ENCODE measurements around the gene ERVW-1. TPM values are rescaled to one million over a fixed set of nuclear protein-coding genes. Genes with fewer than 3 reads are reported as not detected.

Gene ERVW-1
- total and polyA plus RNA-seq, 2 of the 13 experiments (the other 11 are each of a cell fraction or from before 2014, with no cell fraction given): not detected

DNA sequence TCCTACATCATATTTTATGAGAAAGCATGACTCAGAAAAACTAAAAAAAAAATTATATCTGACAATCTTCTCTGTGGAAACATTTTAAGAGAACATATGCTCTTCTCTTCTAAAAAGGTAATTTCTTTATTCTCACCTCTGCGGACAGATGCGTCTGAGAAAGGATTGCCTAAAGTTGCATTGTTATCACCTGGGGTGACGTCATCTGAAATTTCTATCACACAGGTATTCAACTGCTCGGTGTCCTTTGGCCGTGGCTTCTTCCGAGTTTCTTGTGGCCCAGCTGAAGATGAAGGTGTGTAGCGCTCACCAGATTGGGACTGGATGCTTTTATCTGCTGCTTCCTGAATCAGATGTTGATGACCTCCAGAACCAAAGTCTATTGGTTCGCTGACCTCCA lies 44.7 kb downstream of the ERVW-1 start:
- no peak overlapping the region for H3K4me2 ChIP-seq (ENCODE audit: low read depth, low read length)
- no peaks in the 10 kb centered on the region for H3K36me3 ChIP-seq (replicated peaks in 1 of 2; ENCODE audit: control insufficient read depth in 1 of 2, insufficient read depth in 2 of 2, low read length in 2 of 2)
- in situ Hi-C loops (cut with HindIII; ENCODE audit: extremely low pct_ligation_motif_present, low pct_unique_long_range_greater_than_20kb): loop anchor here (25.0 kb wide), 1 partner anchor 629 kb away; no protein-coding TSS in a partner anchor
- no peaks in the 10 kb centered on the region for H4K20me1 ChIP-seq (ENCODE audit: insufficient read depth, low read length)
- DNase-seq (ENCODE audit: low spot score): no peak
- no peak overlapping the region for H2AFZ ChIP-seq (ENCODE audit: low read length)
- no peaks in the 10 kb centered on the region for H3K9me3 ChIP-seq (ENCODE audit: low read length)
- no peak overlapping the region for H3K9ac ChIP-seq (ENCODE audit: insufficient read depth, low read depth, low read length)
- ChIA-PET CTCF (ENCODE audit: low intra/inter-chr PET ratio, low total read pairs) (no interaction called here), POLR2A (no interaction called here)
- intact Hi-C loops (cut with micrococcal nuclease; ENCODE audit: unreplicated experiment): no loop called here
- no peak for ATAC-seq
- 73% methylated on average over 8 of the region's 8 CpGs for WGBS (ENCODE audit: low lambda C conversion rate)
- no peaks in the 10 kb centered on the region for H3K4me1 ChIP-seq (ENCODE audit: insufficient read depth, low read length)
- no TSS peak for BruUV-seq (replicated peaks)
- H3K27ac ChIP-seq (ENCODE audit: extremely low read length, insufficient read depth, low read length): no peak overlapping the region
- TF ChIP-seq ATF7 (IDR thresholded peaks at IDR 0.05): peak; percentile 89
- no peak for TF ChIP-seq ATF7 (CRISPR knock-in tag; IDR thresholded peaks at IDR 0.05)
- no peak for TF ChIP-seq SMC3 (IDR thresholded peaks at IDR 0.05; ENCODE audit: low read length)
- peak; percentile 80 for TF ChIP-seq CREB1 (IDR thresholded peaks at IDR 0.05)
- TF ChIP-seq CREB1 (CRISPR knock-in tag; IDR thresholded peaks at IDR 0.05): no peak
- H3K79me2 ChIP-seq (ENCODE audit: insufficient read depth, low read length): no peaks in the 10 kb centered on the region
- FAIRE-seq: no peak
- no peak overlapping the region for H3K4me3 ChIP-seq (replicated peaks in 1 of 3; ENCODE audit: insufficient read depth in 1 of 3, low read depth in 2 of 3, low read length in 3 of 3)
- H3K27me3 ChIP-seq (ENCODE audit: control insufficient read depth in 1 of 2, insufficient read depth in 2 of 2, low read length in 2 of 2): 0 out of 5 replicates have a peak, but pooled peaks cover 0 to 1% of the 10 kb centered on the region in 2 experiments

DNA sequence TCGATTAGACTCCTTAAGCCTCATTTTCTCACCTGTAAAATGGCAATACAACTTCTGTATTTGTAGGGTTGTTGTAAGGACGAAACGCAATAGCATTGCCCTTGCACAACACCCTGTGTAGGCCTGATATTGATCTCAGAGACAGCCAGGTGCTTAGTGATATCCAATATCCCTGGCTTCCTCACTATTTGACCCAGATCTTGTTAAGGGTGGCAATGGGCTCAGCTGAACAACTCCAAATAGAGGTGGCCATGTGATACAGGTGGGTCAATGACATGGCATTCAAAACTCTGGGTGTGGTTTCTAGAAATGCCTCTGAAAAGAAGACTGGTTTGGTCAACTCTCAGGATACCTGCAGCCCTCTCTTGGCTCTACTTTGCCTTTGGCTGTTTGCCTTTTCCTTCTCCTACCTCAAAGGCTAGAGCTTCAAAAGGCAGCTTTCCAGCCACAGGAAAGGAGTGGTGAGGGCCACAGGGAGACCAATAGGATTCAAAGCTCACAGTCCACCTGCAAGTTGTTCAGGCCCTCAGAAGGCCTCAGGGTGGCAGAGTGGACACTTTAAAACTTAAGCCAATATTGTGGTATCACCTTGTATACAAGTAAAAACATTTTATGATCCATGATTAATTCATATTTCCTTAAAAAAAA lies 45.3 kb downstream of the ERVW-1 start:
- FAIRE-seq: no peak
- Histone ChIP-seq H3K4me1 (ENCODE audit: insufficient read depth, low read length) (no peaks in the 10 kb centered on the region), H3K27ac (ENCODE audit: extremely low read length, insufficient read depth, low read length) (no peak overlapping the region), H3K9me3 (ENCODE audit: low read length) (no peaks in the 10 kb centered on the region), H4K20me1 (ENCODE audit: insufficient read depth, low read length) (no peaks in the 10 kb centered on the region), H3K9ac (ENCODE audit: insufficient read depth, low read depth, low read length) (no peak overlapping the region), H3K27me3 (ENCODE audit: control insufficient read depth in 1 of 2, insufficient read depth in 2 of 2, low read length in 2 of 2) (0 out of 5 replicates have a peak, but pooled peaks cover 0 to 1% of the 10 kb centered on the region in 2 experiments), H3K4me2 (ENCODE audit: low read depth, low read length) (no peak overlapping the region), H2AFZ (ENCODE audit: low read length) (no peak overlapping the region), H3K79me2 (ENCODE audit: insufficient read depth, low read length) (no peaks in the 10 kb centered on the region), H3K36me3 (replicated peaks in 1 of 2; ENCODE audit: control insufficient read depth in 1 of 2, insufficient read depth in 2 of 2, low read length in 2 of 2) (no peaks in the 10 kb centered on the region), H3K4me3 (replicated peaks in 1 of 3; ENCODE audit: insufficient read depth in 1 of 3, low read depth in 2 of 3, low read length in 3 of 3) (no peak overlapping the region)
- ChIA-PET CTCF (ENCODE audit: low intra/inter-chr PET ratio, low total read pairs) (no interaction called here), POLR2A (no interaction called here)
- 18% methylated on average over 3 of the region's 3 CpGs for WGBS (ENCODE audit: low lambda C conversion rate)
- peak; percentile 67; the same call in 1 of the 2 replicates for TF ChIP-seq CEBPB (IDR thresholded peaks at IDR 0.05; ENCODE audit: borderline replicate concordance, low read depth, low read length)
- no peak for TF ChIP-seq SOX5 (CRISPR knock-in tag; IDR thresholded peaks at IDR 0.05; ENCODE audit: borderline replicate concordance)
- intact Hi-C loops (cut with micrococcal nuclease; ENCODE audit: unreplicated experiment): no loop called here
- BruUV-seq (replicated peaks): no TSS peak
- in situ Hi-C loops (cut with HindIII; ENCODE audit: extremely low pct_ligation_motif_present, low pct_unique_long_range_greater_than_20kb): loop anchor here (25.0 kb wide), 1 partner anchor 630 kb away; no protein-coding TSS in a partner anchor
- ATAC-seq: peak; percentile 75
- no peak for DNase-seq (ENCODE audit: low spot score)
